GM23248 (cell line): Measurements from ENCODE around the gene SMPDL3B.

Source experiments
- EZH2 ChIP-seq: fragments of 200-600 bp; sonication (generic); IDR thresholded peaks from 2 replicates; pipeline ENCODE4 v1.6.1; 2018; ENCODE audit warnings: antibody characterized with exemption, mild to moderate bottlenecking; ENCODE audit not compliant: insufficient read depth, poor library complexity, severe bottlenecking
- EZH2phosphoT487 ChIP-seq: fragments of 200-600 bp; sonication (generic); IDR thresholded peaks from 2 replicates; pipeline ENCODE4 v1.6.1; 2018; ENCODE audit warnings: antibody characterized with exemption, moderate library complexity, mild to moderate bottlenecking, low read depth; ENCODE audit not compliant: insufficient read depth

DNA sequence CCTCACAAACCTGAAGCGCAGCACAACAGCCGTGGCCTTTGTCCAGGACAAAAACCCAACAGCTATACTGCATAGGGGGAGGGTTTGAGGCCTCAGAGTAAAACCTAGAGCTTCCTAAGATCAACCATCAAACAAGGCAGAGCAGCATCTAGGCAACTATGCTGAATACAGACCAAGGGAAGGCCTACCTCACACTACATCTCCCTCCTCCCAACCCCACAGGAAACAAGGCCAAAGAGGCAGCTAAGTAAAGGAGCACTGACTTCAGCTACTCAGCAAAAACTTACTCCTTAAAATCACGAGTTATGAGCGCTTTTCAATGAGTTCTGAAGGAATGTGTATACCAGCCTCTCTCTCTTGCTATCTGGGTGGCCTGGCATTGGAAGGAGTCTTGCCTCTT is 37.3 kb downstream of the SMPDL3B start:
- TF ChIP-seq EZH2 = no peak
- TF ChIP-seq EZH2phosphoT487 = no peak
